ENCODE measurements around the gene CEP44.
"Not testable (repeated sequence)": the region's sequence is repeated elsewhere in the genome, so short reads cannot be mapped to it uniquely, and the experiment has no call there.

Gene CEP44

DNA sequence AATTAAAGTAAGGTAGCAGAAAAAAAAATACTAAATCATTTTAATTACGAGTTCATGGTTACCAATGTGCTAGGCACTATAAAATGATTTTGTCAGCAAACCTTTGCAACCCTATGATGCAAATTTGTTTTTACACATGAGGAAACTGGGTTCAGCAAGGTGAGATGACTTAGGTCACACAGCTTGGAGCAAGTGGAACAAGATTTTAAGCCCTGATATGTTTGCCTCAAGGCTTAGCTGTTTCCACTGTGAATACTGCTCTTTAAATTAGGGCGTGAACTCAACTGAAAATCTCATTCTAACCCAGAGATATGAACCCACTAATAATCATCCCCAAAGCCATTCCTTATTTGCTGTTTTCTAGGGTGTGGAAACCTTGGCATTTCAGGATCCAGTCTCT, 86.3 kb downstream of the CEP44 start:
- H3K27me3 ChIP-seq (replicated peaks; ENCODE audit: control insufficient read depth, insufficient read depth, low read length), result no peaks in the 10 kb centered on the region; the same call in 1 of the 2 replicates
- TF ChIP-seq, protein P1, sequence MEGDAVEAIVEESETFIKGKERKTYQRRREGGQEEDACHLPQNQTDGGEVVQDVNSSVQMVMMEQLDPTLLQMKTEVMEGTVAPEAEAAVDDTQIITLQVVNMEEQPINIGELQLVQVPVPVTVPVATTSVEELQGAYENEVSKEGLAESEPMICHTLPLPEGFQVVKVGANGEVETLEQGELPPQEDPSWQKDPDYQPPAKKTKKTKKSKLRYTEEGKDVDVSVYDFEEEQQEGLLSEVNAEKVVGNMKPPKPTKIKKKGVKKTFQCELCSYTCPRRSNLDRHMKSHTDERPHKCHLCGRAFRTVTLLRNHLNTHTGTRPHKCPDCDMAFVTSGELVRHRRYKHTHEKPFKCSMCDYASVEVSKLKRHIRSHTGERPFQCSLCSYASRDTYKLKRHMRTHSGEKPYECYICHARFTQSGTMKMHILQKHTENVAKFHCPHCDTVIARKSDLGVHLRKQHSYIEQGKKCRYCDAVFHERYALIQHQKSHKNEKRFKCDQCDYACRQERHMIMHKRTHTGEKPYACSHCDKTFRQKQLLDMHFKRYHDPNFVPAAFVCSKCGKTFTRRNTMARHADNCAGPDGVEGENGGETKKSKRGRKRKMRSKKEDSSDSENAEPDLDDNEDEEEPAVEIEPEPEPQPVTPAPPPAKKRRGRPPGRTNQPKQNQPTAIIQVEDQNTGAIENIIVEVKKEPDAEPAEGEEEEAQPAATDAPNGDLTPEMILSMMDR (IDR thresholded peaks at IDR 0.05; ENCODE audit: insufficient read depth, low read length, poor library complexity, severe bottlenecking), result no peak
- no peaks in the 10 kb centered on the region for H3K36me3 ChIP-seq (ENCODE audit: control insufficient read depth, insufficient read depth, low read length)
- DNase-seq (ENCODE audit: extremely low read depth, insufficient read length), result no peak
- no peak overlapping the region for H3K4me3 ChIP-seq (replicated peaks; ENCODE audit: low read depth, low read length)

DNA sequence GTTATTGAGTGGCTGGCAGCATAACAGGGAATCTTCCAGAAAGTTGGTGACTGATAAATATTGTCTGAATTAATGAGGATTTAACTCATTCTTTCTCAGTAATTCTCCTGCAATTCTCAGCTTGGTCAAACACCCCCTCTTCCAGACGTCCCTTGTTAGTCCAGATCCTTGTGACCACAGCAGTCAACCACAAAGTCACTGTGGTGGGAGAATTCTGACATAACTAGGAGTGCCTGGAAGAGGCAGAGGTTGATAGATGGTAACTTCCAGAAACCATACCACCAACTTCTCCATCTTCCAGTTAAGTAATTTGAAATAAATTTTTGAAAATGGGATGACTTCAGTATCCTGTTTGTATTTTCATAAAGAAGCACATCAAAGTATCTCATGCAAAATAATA, 90.1 kb downstream of the CEP44 start:
- DNase-seq (ENCODE audit: extremely low read depth, insufficient read length), result no peak
- TF ChIP-seq, protein P1 (IDR thresholded peaks at IDR 0.05; ENCODE audit: insufficient read depth, low read length, poor library complexity, severe bottlenecking), result no peak
- Histone ChIP-seq H3K27me3 (replicated peaks; ENCODE audit: control insufficient read depth, insufficient read depth, low read length) (no peaks in the 10 kb centered on the region; the same call in 1 of the 2 replicates), H3K36me3 (ENCODE audit: control insufficient read depth, insufficient read depth, low read length) (no peaks in the 10 kb centered on the region), H3K4me3 (replicated peaks; ENCODE audit: low read depth, low read length) (no peak overlapping the region)

DNA sequence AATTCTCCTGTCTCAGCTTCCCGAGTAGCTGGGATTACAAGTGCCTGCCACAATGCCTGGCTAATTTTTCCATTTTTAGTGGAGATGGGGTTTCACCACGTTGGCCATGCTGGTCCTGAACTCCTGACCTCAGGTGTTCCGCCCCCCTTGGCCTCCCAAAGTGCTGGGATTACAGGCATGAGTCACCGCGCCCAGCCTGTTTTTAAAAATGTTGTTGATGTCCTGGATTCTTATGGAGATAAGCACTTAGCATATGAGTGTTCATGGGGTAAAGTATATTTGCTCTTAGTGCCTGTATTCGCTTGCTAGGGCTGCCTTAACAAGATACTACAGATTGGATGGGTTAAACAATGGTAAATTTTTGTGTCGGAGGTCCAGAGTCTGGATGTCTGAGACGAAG, 91.7 kb downstream of the CEP44 start:
- no peak for DNase-seq (ENCODE audit: extremely low read depth, insufficient read length)

DNA sequence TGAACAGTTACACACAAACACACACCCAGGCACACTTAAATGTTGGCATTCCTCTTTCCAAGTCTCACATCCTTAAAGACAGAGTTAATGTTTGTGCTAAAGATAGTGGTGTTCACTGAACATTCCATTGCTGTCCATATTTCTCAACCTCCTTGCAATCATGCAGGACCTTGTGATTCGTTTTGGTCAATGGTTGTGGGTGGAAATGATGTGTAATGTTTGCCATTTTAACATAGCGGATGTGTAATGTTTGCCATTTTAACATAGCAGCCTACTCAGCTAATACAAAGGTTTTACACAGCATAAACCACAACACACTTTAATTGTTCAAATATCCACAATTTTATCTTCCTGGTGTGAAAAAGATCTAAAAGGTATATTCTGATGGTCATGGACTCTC, 93.9 kb downstream of the CEP44 start:
- H3K36me3 ChIP-seq (ENCODE audit: control insufficient read depth, insufficient read depth, low read length), result no peaks in the 10 kb centered on the region
- TF ChIP-seq, protein P1 (IDR thresholded peaks at IDR 0.05; ENCODE audit: insufficient read depth, low read length, poor library complexity, severe bottlenecking), result no peak
- no peak overlapping the region for H3K4me3 ChIP-seq (replicated peaks; ENCODE audit: low read depth, low read length)
- no peaks in the 10 kb centered on the region for H3K27me3 ChIP-seq (replicated peaks; ENCODE audit: control insufficient read depth, insufficient read depth, low read length)
- DNase-seq (ENCODE audit: extremely low read depth, insufficient read length), result no peak

More for the DNA sequence above, 91.7 kb downstream of the CEP44 start:
- Histone ChIP-seq H3K4me3 (replicated peaks; ENCODE audit: low read depth, low read length) (no peak overlapping the region), H3K36me3 (ENCODE audit: control insufficient read depth, insufficient read depth, low read length) (no peaks in the 10 kb centered on the region), H3K27me3 (replicated peaks; ENCODE audit: control insufficient read depth, insufficient read depth, low read length) (no peaks in the 10 kb centered on the region)
- TF ChIP-seq, protein P1 (IDR thresholded peaks at IDR 0.05; ENCODE audit: insufficient read depth, low read length, poor library complexity, severe bottlenecking), result no peak

DNA sequence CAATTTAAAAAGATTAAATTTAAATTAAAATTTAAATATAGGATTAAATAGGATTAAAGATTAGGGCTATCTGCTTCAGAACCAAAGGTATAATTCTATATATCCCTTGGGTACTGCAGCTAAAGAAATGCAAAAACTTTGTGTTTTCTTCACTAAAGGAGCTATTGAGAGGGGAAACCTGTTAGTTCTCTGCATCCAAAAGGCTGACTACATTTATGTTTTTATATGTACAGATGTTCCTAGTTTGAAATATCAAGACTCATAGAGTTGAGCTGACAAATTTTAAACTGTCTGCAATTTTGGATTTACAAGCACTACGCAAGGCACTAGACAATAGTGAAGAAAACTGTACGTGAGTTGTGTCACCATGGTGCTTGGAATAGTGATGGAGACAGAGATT, 95.2 kb downstream of the CEP44 start:
- DNase-seq (ENCODE audit: extremely low read depth, insufficient read length), result no peak
- TF ChIP-seq, protein P1 (IDR thresholded peaks at IDR 0.05; ENCODE audit: insufficient read depth, low read length, poor library complexity, severe bottlenecking), result no peak
- Histone ChIP-seq H3K4me3 (replicated peaks; ENCODE audit: low read depth, low read length) (no peak overlapping the region), H3K36me3 (ENCODE audit: control insufficient read depth, insufficient read depth, low read length) (no peaks in the 10 kb centered on the region), H3K27me3 (replicated peaks; ENCODE audit: control insufficient read depth, insufficient read depth, low read length) (no peaks in the 10 kb centered on the region)

DNA sequence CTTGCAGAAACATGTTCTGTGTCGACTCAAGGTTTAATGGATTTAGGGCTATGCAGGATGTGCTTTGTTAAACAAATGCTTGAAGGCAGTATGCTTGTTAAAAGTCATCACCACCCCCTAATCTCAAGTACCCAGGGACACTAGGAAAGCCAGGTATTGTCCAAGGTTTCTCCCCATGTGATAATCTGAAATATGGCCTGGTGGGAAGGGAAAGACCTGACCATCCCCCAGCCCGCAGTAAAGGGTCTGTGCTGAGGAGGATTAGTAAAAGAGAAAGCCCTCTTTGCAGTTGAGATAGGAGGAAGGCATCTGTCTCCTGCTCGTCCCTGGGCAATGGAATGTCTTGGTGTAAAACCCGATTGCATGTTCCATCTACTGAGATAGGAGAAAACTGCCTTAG, 96.5 kb downstream of the CEP44 start:
- not testable (repeated sequence) for H3K36me3 ChIP-seq (ENCODE audit: control insufficient read depth, insufficient read depth, low read length); DNase-seq (ENCODE audit: extremely low read depth, insufficient read length); H3K27me3 ChIP-seq (replicated peaks; ENCODE audit: control insufficient read depth, insufficient read depth, low read length); H3K4me3 ChIP-seq (replicated peaks; ENCODE audit: low read depth, low read length)
